Measurements from ENCODE around the gene FBXL2.

- TF ChIP-seq ZNF146 (tag by site-specific recombination; IDR thresholded peaks at IDR 0.05) (no peak), CTCF (tag by site-specific recombination; IDR thresholded peaks at IDR 0.05) (no peak), ZNF747 (tag by site-specific recombination; IDR thresholded peaks at IDR 0.05) (no peak), ZNF513 (tag by site-specific recombination; IDR thresholded peaks at IDR 0.05) (no peak), ZNF140 (tag by site-specific recombination; IDR thresholded peaks at IDR 0.05) (no peak), SP2 (tag by site-specific recombination; IDR thresholded peaks at IDR 0.05) (no peak)
Measured at GRCh38 chr3:33386631-33387030, 109.4 kb downstream of the FBXL2 start.
